Ovary (tissue), 3 donors: ENCODE results near the gene ARHGEF12.

Experiments used
- CTCF ChIP-seq, 3 donors: fragments of 450-650 bp in 2 of 3; fragments of 200-600 bp in 1 of 3; IDR thresholded peaks; one replicate each; pipeline versions ENCODE4 v1.5.1 to v1.8.0; 2016 to 2022; ENCODE audit warnings: antibody characterized with exemption in 3 of 3, mild to moderate bottlenecking in 1 of 3
- EP300 ChIP-seq: sonication (generic); formaldehyde crosslinking; IDR thresholded peaks from one replicate; pipeline ENCODE4 v1.6.1; 2017; ENCODE audit warnings: antibody characterized with exemption
- POLR2A ChIP-seq: fragments of 450-650 bp; IDR thresholded peaks from one replicate; pipeline ENCODE4 v1.6.1; 2017; ENCODE audit warnings: antibody characterized with exemption, mild to moderate bottlenecking, moderate library complexity
- donor health status: DM: no; HTN: no; CAD: no.

GRCh38 chr11:120340529-120340928 is 4.3 kb downstream of the ARHGEF12 start:
- TF ChIP-seq CTCF (IDR thresholded peaks at IDR 0.05) (no peak), EP300 (no peak), POLR2A (no peak)
